ENCODE measurements around the gene AQP2.

Gene AQP2

GRCh38 chr12:50005175-50005574 is 54.6 kb downstream of the AQP2 start:
- no peak for DNase-seq

- DNase-seq = no peak
Observed at GRCh38 chr12:50006280-50006679, 55.7 kb downstream of the AQP2 start.

GRCh38 chr12:50006754-50007442 is 56.4 kb downstream of the AQP2 start:
- no peak for DNase-seq

Measured in activated gamma-delta T cell treated with Interleukin-2 at 50 U/mL for 16 hours (primary cell).